NB4 (cell line): ENCODE measurements around the gene BBIP1.

Source experiments
- POLR2A ChIP-seq: IDR thresholded peaks from 2 replicates; pipeline ENCODE4 v1.6.1; 2011; ENCODE audit warnings: mild to moderate bottlenecking; ENCODE audit not compliant: insufficient read length; ENCODE audit errors: extremely low read depth
- TF ChIP-seq, protein P1 (sequence below): IDR thresholded peaks from one replicate; pipeline ENCODE4 v1.5.1; 2012; ENCODE audit warnings: low read depth, low read length

- TF ChIP-seq, protein P1, sequence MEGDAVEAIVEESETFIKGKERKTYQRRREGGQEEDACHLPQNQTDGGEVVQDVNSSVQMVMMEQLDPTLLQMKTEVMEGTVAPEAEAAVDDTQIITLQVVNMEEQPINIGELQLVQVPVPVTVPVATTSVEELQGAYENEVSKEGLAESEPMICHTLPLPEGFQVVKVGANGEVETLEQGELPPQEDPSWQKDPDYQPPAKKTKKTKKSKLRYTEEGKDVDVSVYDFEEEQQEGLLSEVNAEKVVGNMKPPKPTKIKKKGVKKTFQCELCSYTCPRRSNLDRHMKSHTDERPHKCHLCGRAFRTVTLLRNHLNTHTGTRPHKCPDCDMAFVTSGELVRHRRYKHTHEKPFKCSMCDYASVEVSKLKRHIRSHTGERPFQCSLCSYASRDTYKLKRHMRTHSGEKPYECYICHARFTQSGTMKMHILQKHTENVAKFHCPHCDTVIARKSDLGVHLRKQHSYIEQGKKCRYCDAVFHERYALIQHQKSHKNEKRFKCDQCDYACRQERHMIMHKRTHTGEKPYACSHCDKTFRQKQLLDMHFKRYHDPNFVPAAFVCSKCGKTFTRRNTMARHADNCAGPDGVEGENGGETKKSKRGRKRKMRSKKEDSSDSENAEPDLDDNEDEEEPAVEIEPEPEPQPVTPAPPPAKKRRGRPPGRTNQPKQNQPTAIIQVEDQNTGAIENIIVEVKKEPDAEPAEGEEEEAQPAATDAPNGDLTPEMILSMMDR, result peak; percentile 42
- TF ChIP-seq POLR2A, result no peak
Observed at GRCh38 chr10:110893559-110894179, 25.3 kb downstream of the BBIP1 start.
